Stimulated activated naive CD4-positive, alpha-beta T cell treated with Interleukin-2 at 50 U/mL for 16 hours (primary cell): ENCODE measurements around the gene IL36B.

Experiments
- DNase-seq: peaks from one replicate; lab custom pipeline; 2025; lab: John Stamatoyannopoulos, UW

IL36B gene

DNA sequence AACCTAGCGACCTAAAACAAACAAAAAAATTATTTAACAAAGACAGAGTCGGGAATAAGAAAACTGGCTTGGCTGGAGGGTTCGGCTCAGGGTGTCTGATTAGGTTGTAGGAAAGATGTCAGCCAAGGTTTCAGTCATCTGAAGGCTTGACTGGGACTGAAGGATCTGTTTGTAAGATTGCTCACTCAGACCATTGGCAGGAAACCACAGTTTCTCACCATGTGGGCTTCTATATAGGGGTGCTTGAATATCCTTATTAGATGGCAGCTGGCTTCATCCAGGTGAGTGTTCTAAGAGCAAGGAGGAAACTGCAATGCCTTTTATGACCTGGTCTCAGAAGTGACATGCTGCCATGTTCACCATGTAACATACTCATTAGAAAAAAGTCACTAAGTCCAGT is 999 bp upstream of the IL36B start:
- no peak for DNase-seq

DNA sequence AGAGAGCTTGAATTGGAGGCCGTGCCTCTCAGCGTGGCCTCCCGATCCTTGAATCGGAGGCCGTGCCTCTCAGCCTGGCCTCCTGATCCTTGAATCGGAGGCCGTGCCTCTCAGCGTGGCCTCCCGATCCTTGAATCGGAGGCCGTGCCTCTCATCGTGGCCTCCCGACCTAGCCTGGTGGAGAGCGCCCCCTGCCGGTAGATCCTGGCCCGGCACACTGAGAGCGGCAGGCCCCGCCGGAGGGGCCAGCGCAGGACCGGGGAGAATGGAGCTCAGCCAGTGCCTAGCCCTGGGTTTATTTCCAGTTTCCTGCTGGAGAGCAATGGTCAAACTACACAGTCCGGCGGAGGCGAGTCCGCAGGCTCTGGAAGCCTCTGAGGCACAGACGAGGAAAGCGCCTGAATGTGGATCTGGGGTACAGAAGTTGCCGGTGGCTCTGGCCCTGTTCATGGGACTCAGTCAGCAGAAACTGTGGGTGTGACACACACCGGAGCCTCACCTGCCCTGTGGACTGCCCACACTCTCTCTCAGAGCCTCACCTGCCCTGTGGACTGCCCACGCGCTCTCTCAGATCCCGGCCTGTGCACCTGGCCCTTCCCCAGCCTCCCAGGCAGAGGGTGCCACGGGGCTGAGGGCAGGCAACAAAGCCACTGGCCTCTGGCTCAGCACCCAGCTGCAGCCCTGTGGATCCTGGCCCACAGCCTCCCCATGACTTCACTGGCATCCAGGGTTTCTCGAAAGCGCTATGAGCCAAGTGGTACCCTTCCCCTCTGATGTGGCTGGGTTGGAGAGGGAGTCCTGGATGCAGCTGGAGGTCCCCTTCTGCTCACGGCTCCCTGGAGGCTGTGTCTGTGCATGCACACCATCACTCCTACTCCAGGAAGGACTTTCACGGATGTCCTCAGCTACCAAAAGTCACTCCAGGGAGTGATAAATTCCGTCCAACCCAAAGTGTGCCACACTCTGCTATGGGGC is 1.5 kb downstream of the IL36B start:
- DNase-seq, result no peak

DNA sequence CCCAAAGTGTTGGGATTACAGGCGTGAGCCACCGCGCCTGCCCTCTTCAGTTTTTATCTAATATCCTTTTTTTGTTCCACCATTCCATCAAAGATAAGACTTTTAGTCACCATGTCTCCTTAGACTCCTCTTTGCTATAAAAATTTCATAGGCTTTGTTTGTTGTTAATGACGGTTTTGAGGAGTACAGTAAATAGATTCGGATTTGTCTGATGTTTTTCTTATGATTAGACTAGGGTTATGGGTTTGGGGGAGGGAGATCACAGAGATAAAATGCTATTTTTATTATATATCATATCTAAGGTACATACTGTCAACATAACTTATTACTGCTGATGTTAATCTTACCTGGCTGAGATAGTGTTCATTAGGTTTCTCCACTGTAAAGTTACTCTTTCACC is 6.2 kb downstream of the IL36B start:
- no peak for DNase-seq

DNA sequence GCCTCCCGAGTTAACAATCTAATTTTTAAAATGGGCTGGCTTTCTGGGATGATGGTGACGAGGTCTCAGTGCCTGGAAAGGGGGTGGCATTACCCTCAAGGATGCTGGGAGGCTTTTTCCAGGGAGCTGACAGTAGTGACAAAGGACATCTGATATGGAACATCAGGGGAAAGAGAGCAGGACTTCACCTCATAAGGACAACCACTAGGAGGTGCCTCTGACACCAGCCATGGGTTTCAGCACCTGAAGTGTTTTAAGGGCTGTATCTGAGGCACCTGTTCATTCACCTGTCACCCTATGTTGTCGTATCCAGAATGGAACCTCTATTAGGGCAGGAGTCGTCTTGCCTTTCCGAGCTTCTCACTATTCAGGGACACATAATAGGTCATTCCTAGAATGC is 10.8 kb downstream of the IL36B start:
- no peak for DNase-seq

DNA sequence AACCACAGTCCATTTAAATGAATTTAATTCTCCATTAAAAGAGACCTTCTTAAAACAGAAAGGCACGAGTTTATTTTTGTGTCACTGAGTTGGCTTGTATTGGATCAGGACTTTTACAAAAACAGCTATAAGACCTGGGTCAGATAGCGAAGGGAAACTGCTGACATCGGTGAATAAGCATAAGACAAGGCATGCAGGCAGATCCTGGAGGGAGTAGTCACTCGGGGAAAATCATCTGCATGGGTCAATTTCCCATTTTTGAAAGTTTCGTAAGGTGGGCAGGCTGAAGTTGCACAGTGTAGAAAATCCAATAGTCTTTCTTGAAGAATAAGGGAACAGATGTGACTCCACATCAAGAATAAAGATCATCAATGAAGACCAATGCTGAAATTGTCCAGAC is 12.9 kb downstream of the IL36B start:
- DNase-seq, result no peak

DNA sequence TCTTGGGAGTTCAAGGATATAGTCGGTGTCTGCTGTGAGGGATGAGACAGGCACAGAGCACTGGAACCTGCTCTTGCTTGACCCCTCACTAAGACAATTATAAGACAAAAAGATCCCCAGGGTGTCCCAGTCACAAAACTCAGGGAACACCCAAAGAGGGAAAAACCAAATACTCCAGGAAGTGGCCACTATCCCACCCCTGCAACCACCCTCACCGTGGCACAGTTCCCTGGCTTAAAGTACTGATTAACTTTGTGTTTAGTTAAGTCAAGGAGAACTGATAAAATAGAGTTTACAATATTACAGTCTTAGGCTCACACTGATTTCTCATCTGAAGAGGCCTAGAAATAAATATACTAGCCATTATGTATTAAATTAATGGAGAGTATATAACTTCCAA is 13.5 kb downstream of the IL36B start:
- DNase-seq, result no peak

DNA sequence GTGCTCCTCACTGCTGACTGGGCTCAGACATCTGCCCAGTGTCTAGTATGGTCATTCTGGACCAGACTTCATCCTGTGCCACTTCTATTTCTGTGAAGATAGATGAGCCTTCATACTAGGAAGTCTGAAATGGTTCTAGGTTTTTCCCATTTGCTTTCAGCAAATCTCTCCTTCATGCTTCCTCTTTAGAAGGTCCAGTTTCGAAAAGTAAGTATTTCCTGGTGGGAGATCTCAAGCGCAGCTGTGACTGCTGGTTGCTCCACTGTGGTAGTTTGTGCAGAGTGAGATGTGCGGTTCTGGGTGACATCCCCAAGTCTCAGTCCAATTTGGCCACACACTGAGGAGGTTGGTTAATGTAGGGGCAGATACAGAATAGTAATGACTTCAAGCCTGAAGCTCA is 14.4 kb downstream of the IL36B start:
- no peak for DNase-seq

DNA sequence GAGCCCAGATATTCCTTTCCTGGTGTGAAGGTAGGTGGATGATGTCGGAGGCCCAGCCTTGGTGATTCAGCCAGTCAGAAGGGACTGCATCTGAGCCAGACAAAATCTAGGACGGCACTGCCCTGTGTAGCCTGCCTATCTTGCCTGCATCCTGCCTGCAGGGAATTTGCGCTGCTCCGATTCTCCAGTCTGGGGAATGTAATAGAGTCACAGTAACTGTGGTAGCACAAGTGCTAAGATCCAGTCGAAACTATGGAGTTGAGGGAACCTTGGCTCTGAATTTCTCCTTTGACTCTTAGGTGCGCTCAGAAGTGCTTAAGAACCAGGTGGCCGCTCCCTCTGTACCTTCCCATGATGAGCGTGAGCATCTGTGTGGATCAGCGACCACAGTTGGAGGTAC is 15.9 kb downstream of the IL36B start:
- no peak for DNase-seq

DNA sequence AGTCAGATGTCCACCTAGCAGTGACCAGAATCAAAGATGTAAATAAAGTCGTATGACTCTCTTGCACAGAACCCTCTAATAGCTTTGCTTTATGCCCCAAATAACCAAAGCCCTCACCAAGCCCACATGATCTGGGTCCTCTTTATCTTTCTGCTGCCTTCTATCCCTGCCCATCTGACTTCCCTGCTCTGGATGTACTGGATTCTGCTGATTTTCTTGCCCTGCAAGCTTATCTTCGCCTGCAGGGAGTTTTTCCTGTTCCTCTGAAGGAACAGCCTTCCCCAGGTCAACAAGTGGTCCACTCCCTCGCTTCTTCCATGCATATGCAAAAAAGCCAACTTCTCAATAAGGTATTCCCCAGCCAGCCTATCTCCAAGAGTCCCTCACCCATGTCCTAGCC is 18.7 kb downstream of the IL36B start:
- DNase-seq, result no peak

DNA sequence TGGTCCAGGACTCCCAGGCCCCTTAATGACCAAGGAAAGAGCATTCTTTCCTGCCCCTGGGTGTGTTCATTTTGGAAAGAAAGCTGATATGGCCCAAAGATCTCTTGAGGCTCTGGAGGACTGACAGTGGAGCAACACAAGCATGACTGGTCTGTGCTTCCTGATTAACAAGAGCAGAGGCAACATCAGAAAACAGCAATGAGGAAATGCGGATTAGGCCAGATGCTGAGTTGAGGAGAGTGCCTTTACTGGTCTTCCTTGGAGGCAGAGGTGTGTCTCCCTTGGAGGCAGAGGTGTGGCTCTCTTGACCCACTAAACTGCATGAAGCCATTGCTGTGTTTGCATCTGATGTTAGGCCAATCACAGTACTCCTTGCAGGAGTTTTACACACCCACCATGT is 19.9 kb downstream of the IL36B start:
- DNase-seq, result no peak

DNA sequence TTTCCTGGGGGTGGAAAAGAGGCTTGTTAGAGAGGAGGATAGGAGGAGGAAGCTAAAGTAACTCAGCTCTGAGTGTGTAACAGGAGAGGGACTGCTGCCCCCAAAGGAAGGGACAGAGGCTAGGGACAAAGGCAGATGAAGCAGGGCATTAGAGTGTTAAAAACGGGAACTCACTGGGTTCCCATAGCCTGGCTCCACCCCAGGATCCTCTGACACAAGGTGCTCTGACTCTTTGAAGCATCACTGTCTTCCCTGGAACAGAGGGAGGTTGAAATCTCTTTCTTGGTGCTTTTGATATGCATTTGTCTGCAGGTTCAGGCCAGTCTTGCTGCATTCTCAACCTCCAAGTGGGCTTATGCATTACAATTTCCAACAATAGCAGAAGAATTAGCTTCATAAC is 24.6 kb downstream of the IL36B start:
- DNase-seq, result no peak

DNA sequence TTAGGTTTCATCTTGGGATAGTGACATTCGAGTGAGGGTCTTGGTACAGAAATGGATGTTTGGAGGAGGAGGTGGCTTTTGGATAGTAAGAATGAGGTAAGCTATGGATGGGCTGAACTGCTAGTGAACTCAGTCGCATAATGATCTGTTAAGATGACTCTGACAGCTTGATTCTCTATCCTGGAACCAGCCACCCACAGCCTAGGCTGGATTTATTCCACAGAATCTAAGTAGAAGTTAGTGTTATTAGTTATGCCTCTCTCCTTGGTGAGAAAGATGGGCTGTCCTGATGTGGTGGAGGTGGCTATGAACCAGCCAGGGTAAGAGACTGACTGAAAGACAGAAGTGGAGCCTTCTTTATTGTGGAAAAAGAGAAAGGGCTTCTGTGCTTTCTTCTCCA is 25.0 kb downstream of the IL36B start:
- DNase-seq, result no peak

DNA sequence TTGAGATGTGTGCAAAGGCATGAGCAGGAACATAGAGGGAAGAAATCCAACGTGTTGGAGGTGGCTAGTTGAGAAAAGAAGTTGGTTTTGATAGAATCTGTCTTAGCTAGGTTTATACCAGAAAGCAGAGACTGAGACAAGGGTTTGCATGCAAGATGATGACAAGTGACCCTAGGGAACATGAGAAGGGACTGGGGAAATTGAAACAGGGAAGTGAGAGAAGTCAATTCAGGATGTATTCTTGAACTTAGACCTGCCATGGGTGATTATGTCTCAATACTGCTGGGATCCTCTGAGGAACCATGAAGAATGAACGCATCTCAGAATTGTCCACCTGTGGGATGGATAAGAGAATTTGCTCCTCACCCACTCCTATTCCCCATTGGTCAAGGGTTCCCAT is 26.9 kb downstream of the IL36B start:
- no peak for DNase-seq

DNA sequence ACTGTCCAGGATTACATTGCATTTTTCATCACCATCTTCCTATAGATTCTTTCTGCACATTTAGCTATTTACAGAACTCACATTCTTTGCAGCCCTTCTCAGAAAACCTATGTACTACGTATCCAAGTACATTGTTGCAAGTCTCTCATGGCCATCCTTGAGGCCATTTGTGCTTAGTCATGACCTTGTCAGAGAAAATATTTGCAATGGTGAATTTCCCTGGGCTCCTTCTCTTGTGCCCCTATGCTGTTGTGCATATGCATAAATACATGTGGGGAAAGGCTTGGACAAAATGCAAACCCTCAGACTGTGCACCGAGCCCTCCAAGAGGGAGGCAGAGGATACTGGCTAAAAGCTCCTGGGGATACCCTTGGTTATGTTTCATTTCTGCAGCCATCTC is 27.9 kb downstream of the IL36B start:
- DNase-seq, result no peak

DNA sequence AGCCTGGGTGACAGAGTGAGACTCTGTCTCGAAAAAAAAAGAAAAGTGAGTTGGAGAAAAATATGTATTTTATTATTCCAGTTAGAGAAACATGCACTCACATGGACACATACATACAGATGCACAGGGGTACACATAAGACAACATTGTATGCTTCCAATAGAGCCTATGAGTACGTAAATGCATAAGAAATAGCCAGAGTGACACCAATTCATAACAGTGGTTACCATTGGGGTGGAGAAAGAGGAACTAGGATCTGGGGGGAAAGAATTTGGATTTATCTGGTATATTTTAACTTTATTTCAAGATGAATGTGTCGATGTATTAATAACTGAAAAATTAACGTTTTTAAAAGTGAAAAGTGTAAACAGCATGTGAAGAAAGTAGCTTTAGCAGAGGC is 31.4 kb downstream of the IL36B start:
- DNase-seq, result no peak

DNA sequence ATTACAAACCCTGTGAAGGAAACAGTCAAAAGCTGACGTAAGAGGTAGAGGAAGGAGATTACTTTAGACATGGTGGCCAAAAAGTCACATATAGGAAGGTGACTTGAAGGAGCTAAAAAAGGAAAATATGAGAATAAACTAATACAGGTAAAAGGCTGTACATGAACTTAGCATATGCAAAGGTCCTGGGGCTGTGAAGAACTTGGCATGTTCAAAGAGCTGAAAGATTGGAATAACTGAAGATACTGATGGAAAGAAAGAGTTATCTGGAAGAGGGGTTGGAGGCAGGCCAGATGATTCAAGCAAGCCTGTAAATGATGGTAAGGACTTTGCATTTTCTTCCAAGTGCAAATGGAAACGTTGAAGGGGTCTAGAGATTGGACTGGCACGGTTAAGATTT is 34.2 kb downstream of the IL36B start:
- no peak for DNase-seq

DNA sequence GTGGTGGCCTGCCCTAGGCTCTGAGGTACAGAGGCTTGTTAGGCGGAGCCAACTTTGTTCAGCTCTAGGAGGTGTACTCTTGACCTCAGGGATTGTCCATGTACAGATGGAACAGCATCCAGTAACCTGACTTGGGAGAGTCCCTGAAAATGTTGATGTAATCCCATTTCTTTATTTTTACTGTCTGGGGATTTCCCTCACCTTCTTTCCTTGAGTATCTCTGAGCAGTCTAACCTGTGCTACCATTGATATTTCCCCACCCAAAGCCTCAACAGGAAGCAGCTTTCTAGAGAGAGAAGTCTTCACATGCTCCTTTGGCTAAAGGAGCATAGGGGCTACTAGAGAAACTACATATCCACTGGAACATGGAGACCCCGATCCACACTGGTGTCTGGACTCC is 37.0 kb downstream of the IL36B start:
- DNase-seq, result no peak

DNA sequence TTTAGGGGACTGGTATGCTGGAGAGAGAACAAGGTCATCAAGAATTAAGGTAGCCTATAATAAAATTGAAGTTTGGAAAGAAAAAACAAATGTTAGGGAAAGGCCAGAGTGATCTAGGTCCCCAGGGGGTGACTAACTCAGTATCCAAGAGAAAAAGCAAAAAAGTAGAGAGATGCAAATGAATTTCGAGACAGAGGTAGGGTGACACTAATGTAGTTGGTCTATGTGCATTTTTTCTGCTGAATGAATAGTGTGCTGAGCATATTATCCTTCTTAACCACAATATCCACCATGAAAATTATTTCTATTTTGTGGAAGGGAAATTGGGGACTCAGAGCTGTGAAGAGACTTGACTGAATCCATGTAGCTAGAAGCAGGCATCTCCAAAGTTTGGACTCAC is 37.6 kb downstream of the IL36B start:
- no peak for DNase-seq

DNA sequence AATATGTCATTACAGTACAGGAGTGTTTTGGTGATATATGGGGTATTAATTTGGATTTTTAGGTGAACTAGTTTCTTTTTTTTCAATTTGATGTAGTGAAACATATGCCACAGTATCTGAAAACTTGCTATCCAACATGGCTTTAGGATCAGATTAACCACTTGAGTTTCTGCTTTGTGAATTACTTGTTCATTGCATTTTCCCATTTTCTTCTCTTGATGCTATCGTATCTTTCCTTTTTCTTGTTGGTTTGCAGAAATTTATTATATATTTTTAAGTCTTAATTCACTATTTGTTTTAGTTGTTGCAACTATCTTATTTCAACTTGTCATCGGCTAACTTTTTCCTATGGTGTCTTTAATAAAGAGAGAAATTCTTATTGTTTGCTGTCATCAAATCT is 38.6 kb downstream of the IL36B start:
- DNase-seq, result no peak

DNA sequence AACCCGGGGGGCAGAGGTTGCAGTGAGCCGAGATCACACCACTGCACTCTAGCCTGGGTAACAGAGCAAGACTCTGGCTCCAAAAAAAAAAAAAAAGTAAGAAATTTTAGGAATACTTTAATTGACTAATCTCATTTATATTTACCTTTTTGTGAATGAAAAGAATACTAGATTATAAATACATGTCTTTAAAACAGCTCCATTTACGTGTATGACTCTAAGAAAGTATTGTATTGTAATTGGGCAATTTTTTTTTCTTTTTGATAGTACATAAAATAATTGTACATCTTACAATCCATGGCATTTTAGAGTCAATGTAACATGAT is 39.4 kb downstream of the IL36B start:
- no peak for DNase-seq

DNA sequence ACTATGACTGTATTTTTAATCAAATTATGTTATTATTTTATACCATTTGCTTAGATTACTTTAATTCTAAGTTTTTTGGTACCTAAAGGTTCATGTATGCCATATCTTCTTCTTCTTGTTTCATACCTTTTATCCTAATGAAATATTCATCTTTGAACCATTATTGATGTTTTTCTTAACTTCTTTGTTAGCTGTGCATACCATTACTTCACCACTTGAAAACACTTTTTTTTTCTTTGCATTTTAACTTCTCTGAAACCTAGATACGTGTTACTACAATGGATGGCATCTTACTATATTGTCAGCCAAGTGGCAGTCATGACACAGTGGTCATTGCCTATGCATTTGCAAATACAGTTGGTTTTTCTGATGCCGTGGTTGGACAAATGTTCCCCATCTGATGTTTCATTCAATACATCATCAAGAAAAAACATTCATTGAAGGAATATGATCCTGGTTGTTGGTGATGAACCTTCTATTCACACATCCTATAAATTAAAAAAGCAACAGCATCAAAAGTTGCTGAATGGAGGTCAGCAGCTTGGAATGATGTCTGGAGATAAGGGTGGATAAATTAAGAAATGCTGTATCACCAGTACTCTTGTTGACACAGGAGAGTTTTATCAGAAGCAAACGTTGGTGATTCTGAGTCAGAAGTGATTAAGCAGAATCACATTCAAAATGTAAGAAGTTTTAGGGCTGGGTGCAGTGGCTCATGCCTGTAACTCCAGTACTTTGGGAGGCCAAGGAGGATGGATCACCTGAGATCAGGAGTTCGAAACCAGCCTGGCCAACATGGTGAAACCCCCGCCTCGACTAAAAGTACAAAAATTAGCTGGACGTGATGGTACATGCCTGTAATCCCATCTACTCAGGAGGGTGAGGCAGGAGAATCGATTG is 40.0 kb downstream of the IL36B start:
- DNase-seq, result no peak

DNA sequence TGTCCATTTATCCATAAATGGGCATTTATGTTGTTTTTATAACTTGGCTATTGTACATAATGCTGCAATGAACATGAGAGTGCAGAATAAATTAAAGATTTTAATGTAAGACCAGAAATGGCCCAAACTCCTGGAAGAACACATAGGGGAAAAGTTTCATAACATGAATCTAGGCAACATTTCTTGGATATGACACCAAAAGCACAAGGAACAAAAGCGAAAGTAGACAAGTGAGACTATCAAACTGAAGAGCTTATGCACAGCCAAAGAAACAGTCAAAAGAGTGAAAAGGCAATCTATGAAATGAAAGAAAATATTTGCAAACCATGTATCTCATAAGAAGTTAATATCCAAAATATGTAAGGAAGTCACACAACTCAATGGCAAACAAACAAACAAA is 41.6 kb downstream of the IL36B start:
- no peak for DNase-seq

DNA sequence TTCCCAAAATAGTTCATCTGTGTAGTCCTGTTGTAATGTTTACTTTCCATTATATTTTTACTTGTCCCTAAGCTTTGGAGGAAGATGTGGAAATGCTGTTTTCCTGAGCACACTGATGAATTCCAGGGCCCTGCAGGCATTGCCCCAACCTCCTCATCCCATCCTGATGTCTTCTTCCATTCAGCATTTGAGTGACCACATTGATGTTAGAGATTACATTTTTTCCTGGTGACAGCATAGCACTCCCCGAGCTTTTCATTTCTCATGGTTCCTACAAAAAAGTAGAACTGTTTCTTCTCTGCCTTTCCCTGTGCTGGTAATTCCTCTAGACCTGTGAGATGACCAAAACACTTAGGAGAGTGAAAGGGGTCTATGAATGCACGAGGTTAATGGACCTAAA is 42.6 kb downstream of the IL36B start:
- no peak for DNase-seq
